Nephron progenitor cell (in vitro differentiated cells): ENCODE results near the gene ULK4.
"Not testable (repeated sequence)": the region's sequence is repeated elsewhere in the genome, so short reads cannot be mapped to it uniquely, and the experiment has no call there.

Experiments
- DNase-seq: peaks from one replicate; pipeline ENCODE4 v3.0.0; 2021
- H3K27ac Mint-ChIP-seq: 2 replicates; pipeline ENCODE4 v1.8.0; 2021; ENCODE audit warnings: mild to moderate bottlenecking, moderate library complexity, mixed read lengths
- H3K27me3 Mint-ChIP-seq: 2 replicates; pipeline ENCODE4 v1.8.0; 2021; ENCODE audit warnings: mild to moderate bottlenecking, low read depth, mixed read lengths; ENCODE audit not compliant: poor library complexity
- H3K36me3 Mint-ChIP-seq: 2 replicates; pipeline ENCODE4 v1.8.0; 2021; ENCODE audit warnings: low read depth, mixed read lengths
- H3K4me1 Mint-ChIP-seq: 2 replicates; pipeline ENCODE4 v1.8.0; 2021; ENCODE audit warnings: mixed read lengths
- H3K4me3 Mint-ChIP-seq: 2 replicates; pipeline ENCODE4 v1.8.0; 2021; ENCODE audit warnings: mild to moderate bottlenecking, moderate library complexity, mixed read lengths
- H3K9me3 Mint-ChIP-seq: 2 replicates; pipeline ENCODE4 v1.8.0; 2021; ENCODE audit warnings: mild to moderate bottlenecking, moderate library complexity, mixed read lengths
- CTCF ChIP-seq: fragments of 200-600 bp; sonication (generic); IDR thresholded peaks from 2 replicates; pipeline ENCODE4 v1.5.0; 2021; ENCODE audit warnings: antibody characterized with exemption

The ULK4 gene

GRCh38 chr3:41288785-41289184 is 673.1 kb downstream of the ULK4 start:
- Mint-ChIP-seq H3K9me3 (peaks cover 10% of the 10 kb centered on the region), H3K27me3 (peaks cover 7% of the 10 kb centered on the region), H3K27ac (no peak overlapping the region)

GRCh38 chr3:41286305-41286704 is 675.6 kb downstream of the ULK4 start:
- Mint-ChIP-seq H3K27ac (no peak overlapping the region), H3K4me1 (peaks cover 9% of the 10 kb centered on the region), H3K4me3 (no peak overlapping the region), H3K36me3 (no peaks in the 10 kb centered on the region), H3K27me3 (peaks cover 7% of the 10 kb centered on the region), H3K9me3 (peaks cover 31% of the 10 kb centered on the region)
- no peak for DNase-seq
- TF ChIP-seq CTCF: no peak

More at GRCh38 chr3:41288785-41289184, 673.1 kb downstream of the ULK4 start:
- DNase-seq: no peak
- no peak for TF ChIP-seq CTCF
- peaks cover 19% of the 10 kb centered on the region for H3K4me1 Mint-ChIP-seq
- H3K4me3 Mint-ChIP-seq: no peak overlapping the region
- no peaks in the 10 kb centered on the region for H3K36me3 Mint-ChIP-seq

- H3K27me3 Mint-ChIP-seq, H3K4me3 Mint-ChIP-seq, H3K27ac Mint-ChIP-seq, H3K36me3 Mint-ChIP-seq, DNase-seq, H3K4me1 Mint-ChIP-seq: not testable (repeated sequence)
- H3K9me3 Mint-ChIP-seq: peaks cover 41% of the 10 kb centered on the region
Measured at GRCh38 chr3:41284934-41285333, 677.0 kb downstream of the ULK4 start.

- Mint-ChIP-seq H3K27me3 (no peaks in the 10 kb centered on the region), H3K9me3 (peaks cover 39% of the 10 kb centered on the region), H3K36me3 (peaks cover 12% of the 10 kb centered on the region), H3K27ac (no peak overlapping the region), H3K4me3 (no peak overlapping the region), H3K4me1 (peaks cover 18% of the 10 kb centered on the region)
- DNase-seq: no peak
- TF ChIP-seq CTCF: no peak
Measured at GRCh38 chr3:41277790-41278465, 684.0 kb downstream of the ULK4 start.

- no peak for DNase-seq
- Mint-ChIP-seq H3K9me3 (peaks cover 30% of the 10 kb centered on the region), H3K27me3 (no peaks in the 10 kb centered on the region), H3K4me1 (peaks cover 18% of the 10 kb centered on the region), H3K36me3 (peaks cover 12% of the 10 kb centered on the region), H3K4me3 (no peak overlapping the region), H3K27ac (no peak overlapping the region)
- no peak for TF ChIP-seq CTCF
Measured at GRCh38 chr3:41276191-41276590, 685.7 kb downstream of the ULK4 start.

- H3K27ac Mint-ChIP-seq: no peak overlapping the region
- peaks cover 22% of the 10 kb centered on the region for H3K4me1 Mint-ChIP-seq
- H3K9me3 Mint-ChIP-seq: peaks cover 20% of the 10 kb centered on the region
- no peaks in the 10 kb centered on the region for H3K27me3 Mint-ChIP-seq
- H3K4me3 Mint-ChIP-seq: no peak overlapping the region
- H3K36me3 Mint-ChIP-seq: peaks cover 12% of the 10 kb centered on the region
- no peak for TF ChIP-seq CTCF
- no peak for DNase-seq
Measured at GRCh38 chr3:41274944-41275668, 686.8 kb downstream of the ULK4 start.
